Ascending aorta (tissue), 2 donors: ENCODE results near the gene NRXN2. TPM values are rescaled to one million over a fixed set of nuclear protein-coding genes. Genes with fewer than 3 reads are reported as not detected.

Experiments used
- DNase-seq, 2 donors: peaks; one replicate each; pipeline ENCODE4 v3.0.0-alpha.2; 2019; ENCODE audit warnings: low spot score in 2 of 2
- H3K27ac ChIP-seq, 2 donors: fragments of 200-600 bp; sonication (generic); one replicate each; pipeline ENCODE4 v1.5.1; 2016 to 2017; ENCODE audit warnings: mild to moderate bottlenecking in 1 of 2
- H3K27me3 ChIP-seq: fragments of 200-600 bp; sonication (generic); one replicate; pipeline ENCODE4 v1.5.1; 2017
- H3K36me3 ChIP-seq, 2 donors: fragments of 200-600 bp; sonication (generic); one replicate each; pipeline ENCODE4 v1.5.1; 2016
- H3K4me1 ChIP-seq, 2 donors: fragments of 200-600 bp; sonication (generic); one replicate each; pipeline ENCODE4 v1.5.1; 2016 to 2017; ENCODE audit warnings: mild to moderate bottlenecking in 1 of 2
- H3K4me3 ChIP-seq, 2 donors: fragments of 200-600 bp; sonication (generic); one replicate each; pipeline ENCODE4 v1.5.1; 2016 to 2017; ENCODE audit warnings: mild to moderate bottlenecking in 1 of 2
- H3K9me3 ChIP-seq, 2 donors: fragments of 200-600 bp; sonication (generic); one replicate each; pipeline ENCODE4 v1.5.1; 2016
- CTCF ChIP-seq, 3 experiments: fragments of 200-600 bp in 2 of 3; fragments of 450-650 bp in 1 of 3; sonication (generic) in 2 of 3; IDR thresholded peaks; one replicate each; pipeline ENCODE4 v1.5.1; 2016 to 2019; ENCODE audit warnings: antibody characterized with exemption in 3 of 3, mild to moderate bottlenecking in 1 of 3, moderate library complexity in 1 of 3
- intact Hi-C: fragments of 100-400 bp; cut with DNase I; formaldehyde crosslinking; loops from one replicate; pipeline ENCODE4 v1.15.1; 2023
- total RNA-seq: library from RNA; depleted of rRNA; stranded (reverse); fragments of >200 nt; gene quantifications from one replicate; pipeline ENCODE4 v1.1.0, GENCODE V29; 2016

Gene NRXN2
- total RNA-seq, 1 donor from 2014 or later: 26.0 TPM

GRCh38 chr11:64713781-64714363 lies 9.1 kb downstream of the NRXN2 start:
- H3K4me1 ChIP-seq: peaks cover 0 to 3% of the 10 kb centered on the region in 2 donors
- H3K36me3 ChIP-seq: no peaks in the 10 kb centered on the region
- no peak for TF ChIP-seq CTCF (IDR thresholded peaks at IDR 0.05)
- intact Hi-C loops: loop anchor here (10.0 kb wide), 1 partner anchor 339 kb away; no protein-coding TSS in a partner anchor
- no peak for DNase-seq
- H3K27ac ChIP-seq: no peak overlapping the region
- peaks cover 30% of the 10 kb centered on the region for H3K27me3 ChIP-seq
- H3K4me3 ChIP-seq: peak overlapping the region in 1 of 2 donors; percentile 40
- no peaks in the 10 kb centered on the region for H3K9me3 ChIP-seq

GRCh38 chr11:64713016-64713707 lies 9.8 kb downstream of the NRXN2 start:
- intact Hi-C loops: loop anchor here (10.0 kb wide), 1 partner anchor 338 kb away; no protein-coding TSS in a partner anchor
- Histone ChIP-seq H3K4me1 (peaks cover 0 to 3% of the 10 kb centered on the region in 2 donors), H3K4me3 (peak overlapping the region; percentile 21 to 40), H3K27me3 (peaks cover 30% of the 10 kb centered on the region), H3K27ac (no peak overlapping the region), H3K9me3 (no peaks in the 10 kb centered on the region), H3K36me3 (no peaks in the 10 kb centered on the region)
- no peak for DNase-seq
- TF ChIP-seq CTCF (IDR thresholded peaks at IDR 0.05): no peak

DNA sequence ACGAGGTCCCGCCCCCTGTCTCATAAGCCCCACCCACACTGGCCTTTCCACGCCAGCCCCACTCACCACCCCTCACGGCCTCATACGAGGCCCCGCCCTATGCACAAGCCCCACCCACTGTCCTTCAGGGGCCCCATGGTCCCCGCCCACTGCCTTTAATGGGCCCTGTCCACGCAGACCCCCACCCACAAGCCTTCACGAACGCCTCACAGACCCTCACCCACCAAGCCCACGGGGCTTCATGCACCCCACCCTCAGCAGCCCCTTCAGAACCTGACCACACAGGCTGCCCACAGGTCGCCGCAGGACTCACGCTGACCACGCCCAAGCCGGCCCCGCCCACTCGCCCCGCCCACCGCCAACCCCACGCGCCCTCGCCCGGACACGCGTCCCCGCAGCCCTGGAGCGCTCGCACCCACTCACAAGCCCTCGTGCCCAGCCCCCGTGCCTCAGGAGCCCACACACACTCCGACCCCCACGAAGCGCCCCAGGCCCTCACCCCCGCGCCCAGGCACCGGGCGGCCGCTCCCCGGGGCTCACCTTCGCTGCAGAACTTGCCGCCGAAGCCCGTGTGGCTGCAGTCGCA lies 10.5 kb downstream of the NRXN2 start:
- intact Hi-C loops: loop anchor here (10.0 kb wide), 1 partner anchor 338 kb away; no protein-coding TSS in a partner anchor
- Histone ChIP-seq H3K27me3 (peaks cover 30% of the 10 kb centered on the region), H3K4me1 (peaks cover 0 to 3% of the 10 kb centered on the region in 2 donors), H3K27ac (no peak overlapping the region), H3K36me3 (no peaks in the 10 kb centered on the region), H3K9me3 (no peaks in the 10 kb centered on the region), H3K4me3 (no peak overlapping the region)
- no peak for TF ChIP-seq CTCF (IDR thresholded peaks at IDR 0.05)
- no peak for DNase-seq

GRCh38 chr11:64711956-64712362 lies 11.0 kb downstream of the NRXN2 start:
- Histone ChIP-seq H3K4me1 (peaks cover 0 to 3% of the 10 kb centered on the region in 2 donors), H3K36me3 (no peaks in the 10 kb centered on the region), H3K9me3 (no peaks in the 10 kb centered on the region), H3K4me3 (no peak overlapping the region), H3K27me3 (peaks cover 30% of the 10 kb centered on the region), H3K27ac (no peak overlapping the region)
- no peak for TF ChIP-seq CTCF (IDR thresholded peaks at IDR 0.05)
- intact Hi-C loops: loop anchor here (10.0 kb wide), 1 partner anchor 337 kb away; no protein-coding TSS in a partner anchor
- no peak for DNase-seq

DNA sequence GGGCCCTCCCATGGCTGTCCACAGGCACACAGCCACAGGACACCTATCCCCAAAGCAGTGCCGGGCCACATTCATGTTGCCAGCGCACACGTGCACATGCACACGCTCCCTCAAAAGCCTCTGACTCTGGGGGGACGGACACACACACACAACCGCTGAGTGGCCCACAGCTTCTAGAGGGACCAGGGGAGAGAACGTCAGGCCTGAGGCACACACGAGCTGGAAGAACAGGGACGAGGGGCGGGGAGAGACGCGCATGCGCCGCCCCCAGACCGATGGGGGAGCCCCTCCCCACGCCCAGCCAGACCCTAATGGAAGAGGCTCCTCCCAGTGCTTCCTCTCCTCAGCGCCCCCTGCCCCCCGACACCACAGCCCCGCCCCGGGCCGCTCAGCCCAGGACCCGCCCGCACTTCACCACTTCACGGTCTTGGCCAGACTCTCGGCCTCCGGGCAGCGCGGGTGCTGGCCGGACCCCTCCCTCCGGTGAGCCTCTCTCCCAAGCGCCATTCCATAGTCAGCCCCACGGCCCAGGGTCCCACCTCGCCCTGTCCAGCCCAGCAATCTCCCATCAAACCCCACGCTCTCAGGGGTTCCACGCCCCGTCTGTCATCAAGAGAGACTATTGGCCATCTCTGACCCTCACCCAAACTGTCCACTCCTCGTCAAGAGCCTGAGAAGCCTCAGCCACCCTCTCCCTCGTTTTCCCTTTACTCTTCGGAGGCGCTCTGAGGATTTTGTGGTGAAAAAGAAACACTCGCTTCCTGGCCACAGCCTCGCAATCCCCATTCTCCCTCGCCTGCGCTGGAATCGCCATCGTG lies 11.7 kb downstream of the NRXN2 start:
- no peak for DNase-seq
- TF ChIP-seq CTCF (IDR thresholded peaks at IDR 0.05): no peak
- no peak overlapping the region for H3K27ac ChIP-seq
- H3K4me1 ChIP-seq: peaks cover 0 to 3% of the 10 kb centered on the region in 2 donors
- H3K4me3 ChIP-seq: no peak overlapping the region
- no peaks in the 10 kb centered on the region for H3K36me3 ChIP-seq
- intact Hi-C loops: loop anchor here (10.0 kb wide), 1 partner anchor 337 kb away; no protein-coding TSS in a partner anchor
- no peaks in the 10 kb centered on the region for H3K9me3 ChIP-seq
- peaks cover 30% of the 10 kb centered on the region for H3K27me3 ChIP-seq
